ENCODE results near the gene RBPMS2.

DNA sequence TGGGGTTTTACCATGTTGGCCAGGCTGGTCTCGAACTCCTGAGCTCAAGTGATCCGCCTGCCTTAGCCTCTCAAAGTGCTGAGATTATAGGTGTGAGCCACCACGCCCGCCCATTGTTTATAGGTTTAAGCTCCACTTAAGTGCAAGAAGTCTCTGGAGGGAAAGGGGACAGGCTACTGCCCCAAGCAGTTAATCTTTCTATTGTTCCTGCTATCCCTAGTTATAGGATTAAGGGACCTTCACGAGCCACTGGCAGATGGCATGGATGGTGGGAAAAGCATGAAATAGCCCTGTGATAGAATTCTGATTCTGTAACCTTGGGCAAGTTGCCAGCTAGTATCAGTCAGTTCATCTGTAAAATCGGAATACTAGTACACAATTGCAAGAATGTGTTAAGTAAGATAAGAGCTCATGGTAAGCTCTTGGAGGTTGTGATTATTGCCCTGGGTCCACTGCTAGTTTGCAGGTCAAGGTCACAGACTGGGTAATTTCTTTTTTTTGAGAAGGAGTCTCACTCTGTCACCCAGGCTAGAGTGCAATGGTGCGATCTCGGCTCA, 5.3 kb upstream of the RBPMS2 start:
- TF ChIP-seq, protein P1, sequence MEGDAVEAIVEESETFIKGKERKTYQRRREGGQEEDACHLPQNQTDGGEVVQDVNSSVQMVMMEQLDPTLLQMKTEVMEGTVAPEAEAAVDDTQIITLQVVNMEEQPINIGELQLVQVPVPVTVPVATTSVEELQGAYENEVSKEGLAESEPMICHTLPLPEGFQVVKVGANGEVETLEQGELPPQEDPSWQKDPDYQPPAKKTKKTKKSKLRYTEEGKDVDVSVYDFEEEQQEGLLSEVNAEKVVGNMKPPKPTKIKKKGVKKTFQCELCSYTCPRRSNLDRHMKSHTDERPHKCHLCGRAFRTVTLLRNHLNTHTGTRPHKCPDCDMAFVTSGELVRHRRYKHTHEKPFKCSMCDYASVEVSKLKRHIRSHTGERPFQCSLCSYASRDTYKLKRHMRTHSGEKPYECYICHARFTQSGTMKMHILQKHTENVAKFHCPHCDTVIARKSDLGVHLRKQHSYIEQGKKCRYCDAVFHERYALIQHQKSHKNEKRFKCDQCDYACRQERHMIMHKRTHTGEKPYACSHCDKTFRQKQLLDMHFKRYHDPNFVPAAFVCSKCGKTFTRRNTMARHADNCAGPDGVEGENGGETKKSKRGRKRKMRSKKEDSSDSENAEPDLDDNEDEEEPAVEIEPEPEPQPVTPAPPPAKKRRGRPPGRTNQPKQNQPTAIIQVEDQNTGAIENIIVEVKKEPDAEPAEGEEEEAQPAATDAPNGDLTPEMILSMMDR (IDR thresholded peaks at IDR 0.05): no peak
- no peak for TF ChIP-seq SMC3 (IDR thresholded peaks at IDR 0.05)
- no peak for TF ChIP-seq POLR2A (IDR thresholded peaks at IDR 0.05; ENCODE audit: low read length)
- TF ChIP-seq RNF2 (IDR thresholded peaks at IDR 0.05; ENCODE audit: borderline replicate concordance, low read depth): no peak
- TF ChIP-seq KDM1A (IDR thresholded peaks at IDR 0.05; ENCODE audit: low read depth): no peak
- TF ChIP-seq, protein P2, sequence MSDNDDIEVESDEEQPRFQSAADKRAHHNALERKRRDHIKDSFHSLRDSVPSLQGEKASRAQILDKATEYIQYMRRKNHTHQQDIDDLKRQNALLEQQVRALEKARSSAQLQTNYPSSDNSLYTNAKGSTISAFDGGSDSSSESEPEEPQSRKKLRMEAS (IDR thresholded peaks at IDR 0.05): no peak
- no peak for TF ChIP-seq RCOR1 (IDR thresholded peaks at IDR 0.05; ENCODE audit: low read depth, low read length)
- no peak for TF ChIP-seq CHD2 (IDR thresholded peaks at IDR 0.05; ENCODE audit: low read length, partially characterized antibody)
- no peak for TF ChIP-seq ZSCAN20 (CRISPR knock-in tag; IDR thresholded peaks at IDR 0.05)
- no peak for TF ChIP-seq CHD4 (IDR thresholded peaks at IDR 0.05; ENCODE audit: borderline replicate concordance)
